ENCODE data around the gene ANXA8L1. TPM values are rescaled to one million over a fixed set of nuclear protein-coding genes. Genes with fewer than 3 reads are reported as not detected.
"Not testable (repeated sequence)": the region's sequence is repeated elsewhere in the genome, so short reads cannot be mapped to it uniquely, and the experiment has no call there.

ANXA8L1 gene
- total RNA-seq, 1 experiment from 2014 or later, result not detected

DNA sequence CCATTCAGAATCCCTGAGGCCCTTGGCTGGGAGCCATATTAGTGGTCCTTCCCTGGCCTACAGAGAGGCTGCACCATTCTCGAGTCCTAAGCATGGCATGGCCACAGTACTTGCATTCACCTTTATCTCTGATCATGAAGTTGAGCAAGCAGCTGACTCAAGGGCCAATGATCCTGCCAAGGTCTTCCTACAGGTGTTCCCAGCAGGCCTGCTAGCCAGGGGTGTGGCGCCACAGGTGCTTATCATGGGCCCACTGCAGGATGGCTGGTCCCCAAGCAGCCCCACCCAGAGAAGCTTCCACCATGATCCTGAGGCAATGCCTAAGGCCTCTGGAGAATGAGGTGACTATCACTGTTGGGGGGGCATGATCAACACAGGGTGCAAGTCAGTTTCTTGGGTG lies 48.0 kb downstream of the ANXA8L1 start:
- not testable (repeated sequence) for H3K4me3 ChIP-seq (ENCODE audit: insufficient read depth, low read depth, low read length); DNase-seq; H3K27me3 ChIP-seq (ENCODE audit: control insufficient read depth, insufficient read depth, low read length); H3K36me3 ChIP-seq (replicated peaks; ENCODE audit: control insufficient read depth, insufficient read depth, low read length)

DNA sequence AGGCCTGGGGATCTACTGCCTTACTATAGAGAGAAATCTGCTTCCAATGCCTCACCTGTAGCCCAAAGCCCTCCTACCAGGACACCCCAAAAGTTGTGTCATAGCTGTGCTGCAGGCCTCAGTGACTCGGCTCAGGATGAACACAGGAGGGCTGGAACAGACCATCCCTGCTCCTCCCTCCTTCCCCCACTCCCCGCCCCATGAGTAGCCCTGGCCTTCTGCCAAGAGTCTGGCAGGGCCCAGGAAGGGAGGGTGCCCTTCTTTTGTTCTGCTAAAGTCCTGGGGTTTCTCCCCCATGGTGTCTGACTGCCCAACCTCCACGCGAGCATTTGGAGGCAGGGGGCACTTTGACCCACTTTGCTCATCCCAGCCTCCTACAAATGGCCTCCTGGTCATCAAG lies 65.4 kb downstream of the ANXA8L1 start:
- not testable (repeated sequence) for DNase-seq; H3K27me3 ChIP-seq (ENCODE audit: control insufficient read depth, insufficient read depth, low read length); H3K4me3 ChIP-seq (ENCODE audit: insufficient read depth, low read depth, low read length); H3K36me3 ChIP-seq (replicated peaks; ENCODE audit: control insufficient read depth, insufficient read depth, low read length)

Other genes with a start within 250 kb of the ANXA8L1 start
- gene ANTXRL, start 88.8 kb upstream of the ANXA8L1 start, total RNA-seq (2014; rRNA removed; shearing (Covaris generic)), result not detected in 2 replicates
- not detected in 2 replicates for gene NPY4R, start 90.2 kb downstream of the ANXA8L1 start, total RNA-seq (2014; rRNA removed; shearing (Covaris generic))
- gene GPRIN2, start 180.9 kb downstream of the ANXA8L1 start, total RNA-seq (2014; rRNA removed; shearing (Covaris generic)), result 4.3 and 4.7 TPM in 2 replicates
- 0.04 TPM in 1 of 2 replicates, not detected in the other for gene SYT15, start 203.4 kb downstream of the ANXA8L1 start, total RNA-seq (2014; rRNA removed; shearing (Covaris generic))

Data from H7 (cell line).